Kidney capillary endothelial cell (primary cell): ENCODE results near the gene HSPB6.
"Not testable (repeated sequence)": the region's sequence is repeated elsewhere in the genome, so short reads cannot be mapped to it uniquely, and the experiment has no call there.

Source experiments
- DNase-seq: peaks from one replicate; pipeline ENCODE4 v3.0.0-alpha.2; 2018; ENCODE audit warnings: low spot score

HSPB6 gene

DNA sequence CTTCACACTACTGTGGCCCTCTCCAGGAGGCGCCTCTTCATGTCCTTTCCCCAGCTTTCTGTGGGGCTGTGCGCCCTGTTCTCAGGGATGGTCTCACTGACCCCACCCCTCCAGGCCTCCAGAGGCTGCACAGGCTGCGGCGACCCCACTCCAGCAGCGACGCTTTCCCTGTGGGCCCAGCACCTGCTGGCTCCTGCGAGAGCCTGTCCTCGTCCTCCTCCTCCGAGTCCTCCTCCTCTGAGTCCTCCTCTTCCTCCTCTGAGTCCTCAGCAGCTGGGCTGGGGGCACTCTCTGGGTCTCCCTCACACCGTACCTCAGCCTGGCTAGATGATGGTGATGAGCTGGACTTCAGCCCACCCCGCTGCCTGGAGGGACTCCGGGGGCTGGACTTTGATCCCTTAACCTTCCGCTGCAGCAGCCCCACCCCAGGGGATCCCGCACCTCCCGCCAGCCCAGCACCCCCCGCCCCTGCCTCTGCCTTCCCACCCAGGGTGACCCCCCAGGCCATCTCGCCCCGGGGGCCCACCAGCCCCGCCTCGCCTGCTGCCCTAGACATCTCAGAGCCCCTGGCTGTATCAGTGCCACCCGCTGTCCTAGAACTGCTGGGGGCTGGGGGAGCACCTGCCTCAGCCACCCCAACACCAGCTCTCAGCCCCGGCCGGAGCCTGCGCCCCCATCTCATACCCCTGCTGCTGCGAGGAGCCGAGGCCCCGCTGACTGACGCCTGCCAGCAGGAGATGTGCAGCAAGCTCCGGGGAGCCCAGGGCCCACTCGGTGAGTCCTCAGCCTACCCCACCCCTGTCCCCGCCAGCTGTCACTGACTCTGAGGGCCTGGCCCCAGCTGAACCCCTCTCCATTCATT, 29.7 kb upstream of the HSPB6 start:
- DNase-seq, result no peak

DNA sequence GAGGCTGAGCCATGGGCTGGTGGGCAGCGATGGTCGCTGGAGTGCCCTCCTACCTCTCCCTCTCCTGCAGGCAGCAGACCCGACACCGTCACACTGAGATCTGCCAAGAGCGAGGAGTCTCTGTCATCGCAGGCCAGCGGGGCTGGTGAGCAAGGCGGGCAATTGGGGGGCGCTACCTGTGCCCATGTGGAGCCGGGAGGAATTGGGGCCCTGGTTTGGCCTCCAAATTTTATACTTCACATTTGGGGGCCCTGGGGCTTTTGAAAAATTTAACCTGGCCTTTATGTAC, 28.5 kb upstream of the HSPB6 start:
- DNase-seq, result no peak

DNA sequence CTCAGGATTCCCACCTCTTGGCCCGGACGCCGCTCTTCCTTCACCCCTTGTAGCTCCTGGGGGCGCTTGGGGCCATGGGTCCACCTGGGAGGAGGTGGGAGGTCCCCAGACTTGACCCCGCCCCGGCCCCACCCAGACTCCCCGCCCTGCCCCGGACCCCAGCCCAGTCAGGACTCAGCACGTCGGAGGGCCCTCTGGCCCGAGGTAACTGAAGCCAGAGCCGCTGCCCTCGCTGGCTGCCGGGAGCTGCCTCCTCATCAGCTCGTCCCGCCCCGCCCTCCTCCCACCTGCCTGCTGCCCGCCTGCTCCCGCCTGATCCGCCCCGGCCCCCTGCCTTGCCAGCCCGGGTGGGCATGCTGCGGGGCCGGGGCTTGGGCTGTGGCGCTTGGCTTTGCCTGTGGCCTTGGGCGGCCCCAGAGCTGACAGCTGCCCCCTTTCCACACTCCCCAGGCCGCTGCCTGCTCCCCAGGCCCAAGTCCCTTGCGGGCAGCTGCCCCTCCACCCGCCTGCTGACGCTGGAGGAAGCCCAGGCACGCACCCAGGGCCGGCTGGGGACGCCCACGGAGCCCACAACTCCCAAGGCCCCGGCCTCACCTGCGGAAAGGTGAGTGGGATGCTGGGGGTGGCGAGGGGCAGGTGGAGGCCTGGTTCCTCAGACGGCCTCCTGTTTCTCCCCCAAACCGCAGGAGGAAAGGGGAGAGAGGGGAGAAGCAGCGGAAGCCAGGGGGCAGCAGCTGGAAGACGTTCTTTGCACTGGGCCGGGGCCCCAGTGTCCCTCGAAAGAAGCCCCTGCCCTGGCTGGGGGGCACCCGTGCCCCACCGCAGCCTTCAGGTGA, 27.9 kb upstream of the HSPB6 start:
- no peak for DNase-seq

DNA sequence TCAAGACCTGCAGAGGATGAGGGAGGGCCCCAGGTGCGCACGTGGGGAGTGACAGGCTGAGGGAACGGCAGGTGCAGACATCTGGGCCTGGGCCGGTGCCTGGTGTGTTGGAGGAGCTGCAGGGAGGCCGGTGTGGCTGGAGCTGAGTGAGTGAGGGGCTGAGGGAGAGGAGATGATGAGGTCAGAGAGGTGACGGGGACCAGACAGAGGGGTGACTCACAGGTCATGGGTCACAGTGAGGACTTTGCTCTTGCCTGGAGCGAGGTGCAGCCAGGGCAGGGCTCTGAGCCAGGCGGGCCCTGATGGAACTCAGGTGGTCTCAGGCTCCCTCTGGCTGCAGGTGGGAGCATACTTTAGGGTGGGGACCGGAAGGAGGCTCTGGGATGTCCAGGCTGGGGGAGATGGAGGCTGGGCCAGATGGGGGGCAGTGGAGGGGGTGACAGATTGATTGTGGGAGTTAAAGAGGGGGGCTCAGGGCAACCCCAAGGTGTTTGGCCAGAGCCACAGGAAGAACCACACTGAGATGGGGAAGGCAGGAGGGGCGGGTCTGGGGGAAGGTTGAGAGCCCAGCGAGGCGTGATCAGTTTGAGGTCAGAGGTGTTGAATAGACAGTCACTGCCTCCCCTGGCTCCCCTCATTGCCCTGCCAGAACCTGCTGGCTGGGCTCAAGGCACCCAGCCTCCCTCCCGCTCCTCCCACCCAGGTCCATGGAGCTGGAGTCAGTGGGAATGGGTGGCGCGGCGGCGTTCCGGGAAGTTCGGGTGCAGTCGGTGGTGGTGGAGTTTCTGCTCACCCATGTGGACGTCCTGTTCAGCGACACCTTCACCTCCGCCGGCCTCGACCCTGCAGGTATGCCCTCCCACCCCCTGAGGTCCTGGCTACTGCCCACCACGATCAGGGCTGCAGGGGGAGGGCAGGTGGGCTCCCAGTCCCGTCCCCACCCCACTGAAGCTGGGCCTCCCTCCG, 26.9 kb upstream of the HSPB6 start:
- DNase-seq, result no peak

DNA sequence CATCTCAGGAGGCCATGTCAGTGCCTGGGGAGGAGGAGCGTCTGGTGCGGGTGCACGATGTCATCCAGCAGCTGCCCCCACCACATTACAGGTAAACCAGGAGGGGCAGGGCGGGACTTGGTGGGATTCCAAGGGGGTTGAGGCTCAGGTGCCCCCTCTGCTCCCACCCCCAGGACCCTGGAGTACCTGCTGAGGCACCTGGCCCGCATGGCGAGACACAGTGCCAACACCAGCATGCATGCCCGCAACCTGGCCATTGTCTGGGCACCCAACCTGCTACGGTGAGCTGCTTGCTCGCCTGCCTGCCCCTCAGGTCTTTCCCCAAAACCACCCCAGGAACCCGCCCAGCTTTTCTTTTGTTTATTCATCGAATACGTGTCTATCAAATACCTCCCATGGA, 25.8 kb upstream of the HSPB6 start:
- DNase-seq, result no peak

DNA sequence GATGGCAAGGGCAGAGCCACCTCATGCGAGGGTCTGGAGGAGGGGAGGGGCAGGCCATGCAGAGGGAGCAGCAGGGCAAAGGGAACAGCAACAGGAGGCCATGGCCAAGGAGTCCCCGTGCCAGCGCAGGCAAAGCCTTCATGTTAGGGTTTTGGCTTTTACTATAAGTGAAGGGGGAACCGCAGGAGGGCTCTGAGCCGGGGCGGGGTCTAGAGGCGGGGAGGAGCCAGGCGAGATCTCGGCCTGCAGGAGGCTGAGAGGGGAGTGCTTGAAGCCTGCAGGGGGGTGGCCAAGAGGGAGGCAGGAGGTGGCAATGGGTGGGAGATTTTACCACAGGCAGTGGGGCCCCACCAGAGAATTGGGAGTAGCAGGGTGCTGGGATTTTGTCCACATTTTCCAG, 24.8 kb upstream of the HSPB6 start:
- no peak for DNase-seq

DNA sequence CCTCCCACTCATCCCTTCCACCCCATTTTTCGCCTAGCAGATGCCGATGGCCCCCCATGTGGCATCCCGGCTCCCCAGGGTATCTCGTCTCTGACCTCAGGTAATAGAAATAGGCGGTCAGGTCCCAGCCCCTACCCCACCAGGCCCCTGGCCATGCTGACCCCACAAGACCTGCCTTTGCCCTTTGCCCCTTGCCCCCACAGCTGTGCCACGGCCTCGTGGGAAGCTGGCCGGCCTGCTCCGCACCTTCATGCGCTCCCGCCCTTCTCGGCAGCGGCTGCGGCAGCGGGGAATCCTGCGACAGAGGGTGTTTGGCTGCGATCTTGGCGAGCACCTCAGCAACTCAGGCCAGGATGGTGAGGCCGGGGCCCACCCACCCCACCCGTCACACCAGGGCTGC, 23.9 kb upstream of the HSPB6 start:
- DNase-seq, result no peak

DNA sequence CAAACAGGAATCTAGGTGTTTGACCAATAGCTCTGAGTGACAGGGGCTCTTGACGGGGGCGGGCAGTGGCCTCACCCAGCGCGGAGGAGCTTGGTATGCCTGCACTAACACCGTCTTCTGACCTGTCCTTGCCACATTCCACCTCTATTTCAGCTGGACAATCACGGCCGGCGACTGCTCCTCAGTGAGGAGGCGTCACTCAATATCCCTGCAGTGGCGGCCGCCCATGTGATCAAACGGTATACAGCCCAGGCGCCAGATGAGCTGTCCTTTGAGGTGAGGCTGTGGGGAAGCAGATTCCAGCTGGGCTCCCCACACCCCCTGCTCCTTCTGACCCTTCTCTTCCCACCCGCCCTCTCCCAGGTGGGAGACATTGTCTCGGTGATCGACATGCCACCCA, 23.2 kb upstream of the HSPB6 start:
- DNase-seq, result no peak

DNA sequence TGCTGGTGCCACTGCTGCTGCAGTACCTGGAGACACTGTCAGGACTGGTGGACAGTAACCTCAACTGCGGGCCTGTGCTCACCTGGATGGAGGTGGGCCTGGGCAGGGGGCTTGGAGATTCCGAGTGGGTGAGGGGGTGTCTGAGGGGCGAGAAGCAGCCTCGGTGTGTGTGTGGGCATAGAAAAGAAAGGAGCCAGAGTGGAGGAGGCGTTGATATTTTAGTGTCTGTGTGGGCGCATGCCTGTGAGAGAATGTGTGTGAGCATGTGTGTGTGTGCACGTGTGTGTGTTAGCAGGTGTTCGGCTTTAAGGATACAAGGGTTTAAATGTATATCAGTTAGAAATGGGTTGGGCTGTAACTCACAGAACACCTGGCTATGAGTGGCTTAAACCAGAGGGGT, 22.2 kb upstream of the HSPB6 start:
- no peak for DNase-seq

DNA sequence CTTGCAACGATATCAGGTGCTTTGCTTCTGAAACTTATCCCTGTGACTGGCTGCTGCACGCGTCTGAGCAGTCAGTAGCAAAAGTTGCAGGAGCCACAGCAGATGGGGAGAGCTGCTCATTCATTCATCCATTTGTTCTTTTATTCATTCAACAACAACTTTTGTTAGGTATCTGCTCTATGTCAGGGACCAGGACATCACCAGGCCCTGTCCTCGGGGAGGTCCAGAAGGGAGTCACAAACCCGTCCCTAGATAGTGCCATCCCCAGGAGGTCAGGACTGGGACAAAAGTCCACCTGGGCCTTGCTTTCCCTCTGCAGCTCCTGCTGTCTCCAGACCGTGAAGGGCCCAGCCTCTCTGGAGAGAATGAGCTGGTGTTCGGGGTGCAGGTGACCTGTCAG, 21.1 kb upstream of the HSPB6 start:
- no peak for DNase-seq

DNA sequence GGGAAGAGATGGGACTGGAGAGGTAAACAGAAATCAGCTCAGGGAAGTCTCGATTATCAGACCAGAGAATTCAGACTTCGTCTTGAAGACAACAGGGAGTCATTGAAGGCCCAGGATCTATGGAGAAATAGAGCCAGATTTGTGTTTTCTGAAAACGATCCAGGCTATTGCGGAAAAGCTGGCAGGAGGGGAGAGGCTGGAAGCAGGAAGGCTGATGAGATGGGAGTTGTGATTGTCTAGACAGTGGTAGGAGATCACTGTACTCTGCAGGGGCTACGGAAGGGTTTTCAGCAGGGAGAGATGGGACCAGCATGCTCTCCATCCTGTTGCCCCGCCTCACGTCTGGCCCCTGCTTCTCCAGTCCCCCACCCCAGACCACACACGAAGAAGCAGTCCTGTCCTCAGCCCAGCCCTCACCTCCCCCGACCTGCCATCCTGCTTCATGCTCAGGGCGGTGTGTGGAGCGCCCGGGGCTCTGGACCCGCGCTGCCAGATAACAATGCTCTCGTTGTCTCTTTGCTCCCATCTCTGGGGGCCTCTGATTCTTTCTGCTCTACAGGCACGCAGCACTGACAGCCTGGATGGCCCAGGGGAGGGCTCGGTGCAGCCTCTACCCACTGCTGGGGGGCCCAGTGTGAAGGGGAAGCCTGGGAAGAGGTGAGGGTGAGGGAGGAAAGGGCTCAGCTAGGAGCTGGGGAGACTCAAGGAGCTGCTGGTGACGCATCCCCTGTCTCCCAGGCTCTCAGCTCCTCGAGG, 20.4 kb upstream of the HSPB6 start:
- DNase-seq, result no peak

DNA sequence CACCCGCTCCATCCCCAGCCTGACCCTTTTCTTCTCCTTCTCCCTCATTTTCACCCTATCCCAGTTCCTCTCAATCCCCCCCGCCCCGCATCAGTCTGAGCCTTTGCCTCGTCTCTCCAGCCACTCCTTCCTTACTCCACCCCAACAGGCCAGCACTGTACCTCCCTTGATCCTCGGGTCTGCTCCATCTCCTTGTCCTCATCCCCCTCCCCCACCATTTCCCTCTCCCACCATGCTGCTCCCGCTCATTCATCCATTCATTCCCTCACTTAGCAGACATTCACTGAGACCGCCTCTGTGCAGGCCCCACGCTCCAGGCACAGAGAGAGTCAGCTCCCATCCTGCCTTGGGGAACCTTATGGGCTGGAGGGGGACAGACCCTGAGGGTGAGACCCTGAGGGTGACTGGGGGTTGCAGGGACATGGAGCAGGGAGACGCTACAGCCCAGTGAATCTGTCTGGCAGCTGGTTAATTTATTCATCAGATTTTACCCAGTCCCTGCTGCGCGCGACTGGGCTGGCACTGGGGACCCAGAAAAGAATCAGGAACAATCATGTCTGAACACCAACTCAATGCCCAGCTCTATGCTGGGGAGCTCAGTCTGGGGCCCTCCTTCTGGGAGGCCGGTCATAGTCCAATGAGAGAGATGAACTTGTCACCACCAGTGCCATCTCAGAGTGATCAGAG, 19.4 kb upstream of the HSPB6 start:
- no peak for DNase-seq

DNA sequence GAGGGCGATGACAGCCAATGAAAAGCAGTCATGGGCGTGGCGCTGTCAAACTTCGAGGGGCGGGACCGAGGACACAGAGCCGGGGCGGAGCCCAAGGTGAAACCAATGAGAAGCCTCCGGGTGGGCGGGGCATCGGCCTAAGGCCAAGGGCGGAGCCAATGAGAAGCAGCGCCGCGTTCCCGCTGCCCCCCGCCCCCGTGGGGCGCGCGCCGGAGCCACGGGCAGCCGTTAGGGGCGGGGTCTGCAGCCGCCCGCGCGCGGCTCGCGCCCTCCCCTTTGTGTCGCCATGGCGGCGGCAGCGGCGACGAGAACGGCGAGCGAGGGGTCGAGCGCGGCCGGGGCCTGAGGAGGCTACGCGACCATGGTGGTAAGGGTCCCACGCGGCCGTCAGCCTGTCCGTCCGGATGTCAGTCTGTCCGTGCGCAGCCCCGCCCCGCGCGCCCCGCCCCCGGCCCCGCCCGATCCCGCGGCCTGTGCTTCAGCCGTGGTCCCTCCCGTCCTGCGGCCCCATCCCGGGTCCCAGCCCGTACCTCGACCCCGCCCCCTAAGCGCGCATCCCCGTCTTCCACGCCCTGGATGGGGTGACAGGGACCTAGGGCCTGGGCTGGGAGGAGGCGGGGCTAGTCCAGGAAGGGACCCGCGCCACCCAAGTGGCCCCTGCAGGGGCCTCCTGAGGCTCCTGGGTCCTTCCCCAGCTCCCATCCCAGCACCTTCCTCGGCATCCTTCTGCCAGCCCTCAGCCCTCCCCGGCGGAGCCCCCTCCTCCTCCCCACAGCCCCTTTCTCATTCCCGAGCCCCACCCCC, 18.7 kb upstream of the HSPB6 start, which contains the start of gene ARHGAP33:
ARHGAP33 (plus strand) TSS at position 267 of the 804 bp plus-strand sequence; CDS start at position 362, 95 bp downstream.
- peak; percentile 97 for DNase-seq

DNA sequence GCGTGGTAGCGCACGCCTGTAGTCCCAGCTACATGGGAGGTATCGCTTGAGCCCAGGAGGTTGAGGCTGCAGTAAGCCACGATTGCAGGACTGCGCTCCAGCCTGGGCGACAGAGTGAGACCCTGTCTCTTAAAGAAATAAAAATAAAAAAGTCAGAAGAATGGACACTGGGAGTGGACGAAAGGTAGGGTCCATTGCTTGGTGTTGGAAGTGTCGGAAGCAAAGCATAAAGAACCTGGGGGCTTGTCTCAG, 18.1 kb upstream of the HSPB6 start:
- DNase-seq, result no peak

DNA sequence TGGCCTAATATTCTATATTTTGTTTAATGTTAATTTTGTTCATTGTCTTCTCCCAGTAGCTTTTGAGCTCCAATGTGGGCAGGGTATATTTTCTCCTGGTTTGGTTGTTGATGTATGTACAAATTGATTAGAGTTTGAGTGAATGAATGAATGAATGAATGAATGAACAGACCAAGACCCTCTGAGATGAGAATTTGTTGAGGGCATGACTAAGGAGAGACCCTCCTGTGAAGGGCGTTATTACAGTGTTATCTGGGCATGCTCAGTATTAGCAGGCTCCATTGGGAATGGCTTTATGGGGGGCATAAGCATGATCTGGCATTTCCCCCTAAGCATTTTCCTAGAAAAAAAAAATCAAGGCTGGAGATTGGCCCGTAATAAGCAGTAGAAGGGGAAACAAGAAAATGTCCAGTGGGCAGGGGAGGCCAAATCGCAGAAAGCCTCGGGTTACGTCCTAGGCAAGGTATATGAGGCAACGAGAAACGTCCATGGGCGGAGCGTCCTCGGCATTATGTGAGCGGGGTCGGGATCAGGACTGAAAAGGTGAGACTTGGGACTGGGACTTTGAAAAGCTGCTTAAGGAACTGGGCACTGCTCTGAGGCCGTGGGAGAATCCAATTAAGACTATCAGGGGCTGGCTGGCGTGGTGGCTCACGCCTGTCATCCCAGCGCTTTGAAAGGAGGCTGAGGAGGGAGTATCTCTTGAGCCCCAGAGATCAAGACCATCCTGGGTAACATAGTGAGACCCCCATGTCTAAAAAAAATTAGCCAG, 17.6 kb upstream of the HSPB6 start:
- no peak for DNase-seq

DNA sequence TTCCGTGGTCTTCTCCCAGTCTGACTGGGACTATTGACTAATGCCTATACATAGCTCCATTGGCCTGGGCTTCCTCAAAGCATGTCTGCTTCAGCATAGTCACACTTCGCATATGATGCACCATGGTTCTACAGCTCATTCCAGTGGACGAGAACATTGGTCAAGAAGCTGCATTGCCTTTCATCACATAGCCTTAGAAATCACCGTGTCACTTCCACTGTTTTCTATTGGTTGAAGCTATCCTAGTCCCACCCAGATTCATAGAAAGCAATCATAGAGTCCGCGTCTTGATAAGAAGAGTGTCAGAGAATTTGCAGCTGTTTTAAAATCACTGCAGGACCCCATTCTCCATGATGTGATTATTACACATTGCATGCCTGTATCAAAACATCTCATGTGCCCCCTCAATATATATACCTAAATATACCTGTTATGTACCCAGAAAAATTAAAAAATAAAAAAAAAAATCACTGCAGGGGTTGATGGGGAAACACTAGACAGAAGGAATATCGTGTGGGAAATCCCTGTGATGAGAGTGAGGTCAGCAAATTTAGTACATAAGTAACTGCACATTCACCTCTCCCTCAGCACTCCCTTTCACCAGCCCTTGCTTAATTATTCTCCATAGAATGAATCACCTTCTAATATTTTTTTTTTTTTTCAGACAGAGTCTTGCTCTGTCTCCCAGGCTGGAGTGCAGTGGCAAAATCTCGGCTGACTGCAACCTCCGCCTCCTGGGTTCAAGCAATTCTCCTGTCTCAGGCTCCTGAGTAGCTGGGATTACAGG, 16.4 kb upstream of the HSPB6 start:
- no peak for DNase-seq

DNA sequence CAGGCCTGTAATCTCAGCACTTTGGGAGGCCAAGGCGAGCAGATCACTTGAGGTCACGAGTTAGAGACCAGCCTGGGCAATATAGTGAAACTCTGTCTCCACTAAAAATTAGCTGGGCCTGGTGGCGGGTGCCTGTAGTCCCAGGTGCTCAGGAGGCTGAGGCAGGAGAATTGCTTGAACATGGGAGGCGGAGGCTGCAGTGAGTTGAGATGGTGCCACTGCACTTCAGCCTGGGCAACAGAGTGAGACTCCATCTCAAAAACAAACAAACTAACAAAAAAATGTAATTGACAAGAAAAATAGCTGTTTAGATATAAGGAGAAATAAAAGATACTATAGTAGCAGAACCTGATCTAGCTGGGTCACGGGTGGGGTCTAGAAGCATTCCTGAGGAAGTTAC, 15.5 kb upstream of the HSPB6 start:
- not testable (repeated sequence) for DNase-seq

DNA sequence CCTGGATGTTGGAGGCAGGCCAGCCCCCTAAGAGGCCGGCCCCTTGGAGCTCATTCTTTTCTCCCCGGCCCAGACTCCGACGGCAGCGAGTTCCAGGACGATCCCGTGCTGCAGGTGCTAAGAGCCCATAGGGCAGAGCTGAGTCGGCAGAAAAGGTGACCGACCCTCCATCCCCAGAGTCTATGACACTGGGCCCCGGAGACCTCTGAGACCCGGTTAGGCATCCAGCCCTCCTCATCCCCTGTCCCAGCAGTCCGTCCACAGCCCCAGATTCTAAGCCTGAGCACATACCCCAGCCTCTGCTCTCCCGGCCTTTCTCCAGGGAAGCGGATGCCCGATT, 11.2 kb upstream of the HSPB6 start:
- no peak for DNase-seq
